ENCODE measurements around the gene LRRC27.
A peak's percentile ranks its signal among the peaks of the same experiment; 100 is the strongest.
"Not testable (repeated sequence)": the region's sequence is repeated elsewhere in the genome, so short reads cannot be mapped to it uniquely, and the experiment has no call there.

LRRC27 gene

DNA sequence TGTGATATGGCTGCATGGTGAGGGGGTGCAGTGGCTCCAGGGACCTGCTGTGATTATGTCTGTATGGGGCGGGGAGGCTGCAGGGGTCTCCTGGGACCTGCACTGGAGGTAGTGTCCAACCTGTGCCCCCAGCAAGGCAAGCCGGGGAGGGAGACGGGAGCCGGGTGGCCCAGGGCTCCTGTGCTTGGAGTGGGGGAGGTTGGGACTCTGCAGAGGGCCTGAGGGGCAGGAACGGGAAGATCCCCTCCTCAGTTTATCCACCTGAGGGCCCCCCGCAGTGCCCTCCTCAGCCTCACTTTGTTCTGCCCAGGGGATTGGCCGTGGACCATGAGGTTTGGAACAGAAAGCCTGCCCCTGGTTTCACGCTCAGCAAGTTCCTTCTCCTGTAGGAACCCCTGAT is 42.2 kb downstream of the LRRC27 start:
- no peak for DNase-seq

DNA sequence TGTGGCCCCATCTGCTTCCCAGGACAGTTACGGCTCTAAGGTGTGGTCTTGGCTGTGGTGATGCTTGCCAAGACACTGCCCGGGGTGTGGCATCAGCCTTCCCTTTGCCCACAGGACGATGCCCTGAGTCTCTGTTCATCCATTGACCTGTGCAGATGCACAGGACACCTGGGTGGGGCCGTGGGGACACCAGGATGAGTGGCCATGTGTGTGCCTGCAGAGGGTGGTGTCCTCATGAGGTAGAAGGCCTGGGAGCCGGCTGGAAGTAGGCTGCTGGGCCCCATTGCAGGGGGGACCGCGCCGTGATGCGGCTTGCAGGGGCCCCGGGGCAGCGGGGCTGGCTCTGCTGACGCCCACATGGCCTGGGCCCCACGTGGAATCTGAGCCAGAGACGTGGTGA is 42.6 kb downstream of the LRRC27 start:
- DNase-seq = no peak

DNA sequence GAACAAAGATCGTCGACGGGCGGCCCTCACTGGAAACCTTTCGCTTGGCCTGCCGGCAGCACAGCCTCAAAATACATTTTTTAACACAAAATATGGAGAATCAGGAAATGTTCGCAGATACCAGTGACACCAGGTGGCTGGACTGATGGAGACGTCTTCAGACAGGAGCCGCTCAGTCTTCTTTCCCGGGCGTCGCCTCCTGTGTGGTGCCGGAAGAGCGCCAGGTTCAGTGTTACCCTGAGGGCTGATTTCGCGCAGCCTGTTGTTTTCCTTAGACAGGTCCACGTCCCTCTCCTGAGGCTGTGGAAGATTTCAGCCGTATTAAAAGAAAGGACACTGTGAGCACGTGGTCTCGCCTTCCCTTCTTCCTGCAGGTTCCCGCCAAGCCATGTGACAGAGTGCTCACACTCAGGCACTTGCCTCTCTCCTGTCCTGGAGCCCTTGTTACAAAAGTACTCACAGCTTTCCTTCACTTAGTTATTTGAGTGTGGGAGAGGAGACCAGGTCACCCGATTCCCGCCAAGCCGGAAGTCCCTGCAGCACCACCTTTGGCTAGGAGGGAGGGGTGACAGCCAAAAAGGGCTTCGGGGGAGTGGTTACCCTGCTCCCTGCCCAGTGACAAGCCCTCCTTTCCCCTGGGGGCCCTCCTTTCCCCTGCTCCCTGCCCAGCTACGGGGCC is 43.3 kb downstream of the LRRC27 start:
- DNase-seq = no peak

GRCh38 chr10:132375795-132376297 is 43.9 kb downstream of the LRRC27 start:
- DNase-seq = no peak

GRCh38 chr10:132376394-132376851 is 44.4 kb downstream of the LRRC27 start:
- no peak for DNase-seq

DNA sequence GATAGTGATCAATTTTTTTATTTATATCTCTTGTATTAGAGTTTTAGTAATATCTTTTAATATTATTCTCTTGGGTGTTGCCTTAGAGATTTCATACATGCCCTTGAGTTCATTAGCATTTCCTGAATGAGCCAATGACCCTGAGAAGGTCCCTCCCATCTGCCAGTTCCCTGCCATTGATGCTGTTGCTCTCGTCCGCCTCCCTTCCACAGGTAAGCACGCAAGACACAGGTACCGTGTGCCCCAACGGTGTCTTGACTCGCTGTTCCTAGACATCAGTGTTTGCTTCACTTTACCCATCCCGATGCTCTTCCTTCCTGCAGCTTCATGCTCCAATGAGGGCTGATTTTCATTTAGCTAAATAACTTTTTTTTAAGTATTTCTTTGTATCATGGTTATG is 45.3 kb downstream of the LRRC27 start:
- DNase-seq = no peak

DNA sequence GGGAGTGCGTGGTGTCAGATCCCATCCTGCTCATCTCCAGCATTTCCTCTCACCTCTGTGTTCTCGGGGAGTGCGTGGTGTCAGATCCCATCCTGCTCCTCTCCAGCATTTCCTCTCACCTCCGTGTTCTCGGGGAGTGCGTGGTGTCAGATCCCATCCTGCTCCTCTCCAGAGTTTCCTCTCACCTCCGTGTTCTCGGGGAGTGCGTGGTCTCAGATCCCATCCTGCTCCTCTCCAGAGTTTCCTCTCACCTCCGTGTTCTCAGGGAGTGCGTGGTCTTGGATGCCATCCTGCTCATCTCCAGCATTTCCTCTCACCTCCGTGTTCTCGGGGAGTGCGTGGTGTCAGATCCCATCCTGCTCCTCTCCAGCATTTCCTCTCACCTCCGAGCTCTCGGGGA is 47.0 kb downstream of the LRRC27 start:
- DNase-seq = not testable (repeated sequence)

GRCh38 chr10:132380986-132381385 is 49.0 kb downstream of the LRRC27 start:
- not testable (repeated sequence) for DNase-seq

- DNase-seq = no peak
These were observed 49.7 kb downstream of the LRRC27 start for GRCh38 chr10:132381741-132382140.

DNA sequence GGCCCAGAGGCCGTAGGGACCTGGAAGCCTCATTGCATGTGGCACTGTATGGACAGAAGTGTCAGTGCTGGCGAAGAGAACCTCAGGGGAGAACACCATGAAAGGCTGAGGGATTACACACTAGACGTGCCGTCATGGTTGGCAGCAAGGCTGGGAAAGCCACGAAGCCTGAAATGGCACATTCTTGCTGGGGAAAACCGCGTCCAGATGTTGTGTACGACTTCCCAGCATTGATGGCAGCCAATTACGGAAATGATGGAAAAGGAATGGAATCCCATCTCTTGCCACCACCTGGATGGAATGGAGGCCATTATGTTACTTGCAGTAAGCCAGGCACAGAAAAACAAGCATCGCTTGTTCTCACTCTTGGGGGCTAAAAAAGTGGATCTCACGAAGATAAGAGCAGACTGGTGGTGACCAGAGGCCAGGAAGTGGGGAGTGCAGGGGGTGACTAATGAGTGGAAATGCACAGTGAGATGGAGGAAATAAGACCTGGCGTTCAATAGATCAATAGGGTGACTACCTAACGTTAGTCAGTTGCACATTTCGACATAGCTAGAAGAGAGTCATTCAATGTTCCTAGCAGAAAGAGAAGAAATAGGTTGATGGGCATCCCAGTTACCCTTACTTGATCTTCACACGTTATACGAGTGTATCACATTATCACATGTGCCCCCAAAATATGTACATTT is 50.4 kb downstream of the LRRC27 start:
- DNase-seq = no peak

DNA sequence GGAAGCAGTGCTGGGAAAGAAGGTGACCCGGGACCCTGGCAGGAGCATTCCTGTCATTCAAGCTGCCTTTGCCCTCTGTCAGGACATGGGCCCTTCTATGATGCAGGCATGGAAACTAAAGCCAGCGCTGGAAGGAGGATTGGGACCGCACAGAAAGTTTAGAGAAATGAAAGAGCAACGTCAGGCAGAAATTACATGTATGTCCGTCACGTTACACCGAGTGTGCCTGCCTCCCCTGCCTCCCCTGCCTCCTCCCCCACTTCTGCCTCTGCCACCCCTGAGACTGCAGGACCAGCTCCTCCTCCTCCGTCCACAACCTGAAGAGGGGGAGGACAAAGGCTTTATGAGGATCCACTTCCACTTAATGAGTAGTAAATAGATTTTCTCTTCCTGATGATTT is 51.1 kb downstream of the LRRC27 start:
- no peak for DNase-seq

DNA sequence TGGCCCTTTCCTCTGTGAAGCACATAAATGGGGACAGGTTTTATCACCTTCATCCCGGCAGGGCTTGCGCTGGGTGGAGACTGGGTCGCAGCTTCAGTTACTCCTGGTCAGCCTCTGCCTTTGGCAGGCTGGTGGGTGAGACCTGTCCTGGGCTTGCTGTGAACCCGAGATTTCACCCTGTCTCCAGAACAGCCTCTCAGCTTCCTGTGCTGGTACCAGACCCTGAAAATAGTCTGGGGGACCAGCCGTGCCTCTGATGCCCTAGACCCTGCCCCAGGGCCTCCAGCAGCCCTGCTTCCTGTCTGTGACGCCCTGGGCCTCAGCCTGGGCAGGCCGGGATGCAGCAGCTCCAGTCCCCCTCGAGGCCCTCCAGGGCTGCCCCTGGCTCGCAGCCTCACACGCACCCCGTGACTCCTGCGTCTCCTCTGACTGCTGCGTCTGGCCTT is 51.8 kb downstream of the LRRC27 start:
- no peak for DNase-seq

DNA sequence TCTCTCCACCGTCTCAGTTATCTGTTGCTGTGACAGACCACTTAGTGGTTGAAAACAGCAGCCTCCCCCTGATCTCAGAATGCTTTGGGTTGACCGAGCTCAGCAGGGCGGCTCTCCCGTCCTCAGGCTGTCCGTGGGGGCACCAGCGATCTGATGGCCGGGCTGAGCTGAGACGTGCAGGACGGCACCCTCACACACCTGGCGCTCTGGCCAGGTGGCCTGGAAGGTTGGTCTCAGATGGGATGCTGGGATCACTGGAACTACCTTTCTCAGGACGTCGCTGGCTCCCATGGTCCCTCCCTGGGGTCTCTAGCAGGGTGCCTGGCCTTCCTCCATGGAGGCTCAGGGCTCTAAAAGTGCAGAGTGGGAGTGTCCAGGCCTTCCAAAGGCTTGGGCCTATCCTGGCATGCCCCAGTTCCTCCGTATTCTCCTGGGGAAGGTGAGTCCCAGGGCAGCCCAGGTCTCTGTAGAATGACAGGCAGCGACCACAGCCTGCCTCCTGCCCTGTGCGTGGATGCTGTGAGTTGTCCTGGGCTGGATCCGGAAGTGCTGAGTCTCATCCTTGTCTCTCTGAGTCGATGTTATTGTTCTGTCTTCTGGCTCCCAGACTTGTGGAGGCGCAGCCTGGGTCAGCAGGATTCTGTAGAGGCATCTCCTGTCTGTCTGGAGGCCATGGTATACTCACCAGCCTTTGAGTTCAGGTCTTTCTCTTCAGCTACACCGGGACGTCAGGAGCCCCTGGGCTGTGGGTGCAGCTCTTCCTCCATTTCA is 52.8 kb downstream of the LRRC27 start:
- DNase-seq = no peak

DNA sequence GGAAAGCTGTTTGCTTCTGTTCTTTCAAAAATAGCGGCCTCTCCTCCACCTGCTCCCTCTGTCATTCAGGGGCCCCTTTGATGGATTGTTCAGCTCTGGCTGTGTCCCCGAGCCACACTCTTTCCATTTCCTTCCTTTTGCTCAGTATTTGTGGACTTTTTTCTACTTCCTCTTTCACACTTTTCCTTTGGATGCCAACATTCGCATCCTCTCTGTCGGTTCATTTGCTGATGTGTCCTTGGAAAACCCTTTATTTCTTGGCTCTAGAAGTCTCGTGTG is 53.3 kb downstream of the LRRC27 start:
- no peak for DNase-seq

GRCh38 chr10:132385721-132386418 is 53.9 kb downstream of the LRRC27 start:
- DNase-seq = no peak

GRCh38 chr10:132386419-132386831 is 54.4 kb downstream of the LRRC27 start:
- DNase-seq = no peak

DNA sequence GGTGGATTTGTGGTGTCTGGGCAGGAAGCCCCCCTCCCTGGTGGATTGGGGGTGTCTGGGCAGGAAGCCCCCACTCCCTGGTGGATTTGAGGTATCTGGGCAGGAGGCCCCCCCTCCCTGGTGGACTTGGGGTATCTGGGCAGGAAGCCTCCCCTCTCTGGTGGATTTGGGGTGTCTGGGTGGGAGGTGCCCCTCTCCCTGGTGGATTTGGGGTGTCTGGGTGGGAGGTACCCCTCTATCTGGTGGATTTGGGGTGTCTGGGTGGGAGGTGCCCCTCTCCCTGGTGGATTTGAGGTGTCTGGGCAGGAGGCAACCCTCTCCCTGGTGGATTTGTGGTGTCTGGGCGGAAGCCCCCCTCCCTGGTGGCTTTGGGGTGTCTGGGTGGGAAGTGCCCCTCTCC is 54.9 kb downstream of the LRRC27 start:
- not testable (repeated sequence) for DNase-seq

DNA sequence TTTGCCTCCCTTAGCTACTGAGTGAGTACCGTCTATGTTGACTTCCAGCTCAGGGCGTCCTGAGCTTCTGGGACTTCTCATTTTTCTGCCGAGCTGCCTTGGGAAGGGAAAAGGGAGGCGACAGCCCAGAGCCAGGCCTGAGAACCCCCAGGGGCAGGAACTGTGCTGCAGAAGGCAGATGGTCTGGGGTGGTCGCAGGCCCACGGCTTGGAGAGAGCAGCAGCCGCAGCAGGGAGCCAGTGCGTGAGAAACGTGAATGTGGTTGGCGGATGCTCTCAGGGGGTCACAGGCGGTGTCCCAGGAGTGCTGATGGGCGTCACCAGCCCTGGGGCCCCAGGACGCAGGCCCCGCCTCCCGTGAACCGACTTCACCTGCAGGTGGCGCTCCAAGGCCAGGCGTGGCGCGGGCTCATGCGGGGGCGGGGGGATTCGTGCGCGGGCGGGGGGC is 55.8 kb downstream of the LRRC27 start:
- peak; percentile 69 for DNase-seq

DNA sequence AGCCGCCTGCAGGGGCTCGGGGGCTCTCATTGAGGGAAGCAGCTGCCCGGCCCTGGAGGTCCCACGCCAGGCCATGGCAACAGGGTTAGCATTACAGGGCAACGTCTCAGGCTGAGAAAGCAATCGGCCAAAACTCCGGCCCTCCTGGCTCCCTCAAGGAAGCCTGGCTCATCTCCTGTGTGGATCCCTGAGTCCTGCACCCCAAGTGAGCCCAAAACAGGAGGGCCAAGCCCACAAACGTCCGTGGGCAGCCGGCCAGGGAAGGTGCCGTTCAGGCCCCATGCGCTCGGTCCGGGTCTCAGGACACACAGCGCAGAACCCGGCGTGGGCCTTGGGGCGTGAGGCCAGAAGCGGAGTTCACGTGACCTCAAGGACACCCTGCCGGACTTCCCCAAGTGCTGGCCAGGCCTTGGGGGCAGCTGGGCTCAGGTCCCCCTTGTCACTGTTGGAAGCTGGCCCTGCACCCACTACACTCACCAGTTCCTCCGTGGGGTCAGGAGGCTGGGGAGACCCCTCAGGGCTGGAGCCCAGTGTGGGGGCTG is 57.0 kb downstream of the LRRC27 start:
- DNase-seq = no peak

DNA sequence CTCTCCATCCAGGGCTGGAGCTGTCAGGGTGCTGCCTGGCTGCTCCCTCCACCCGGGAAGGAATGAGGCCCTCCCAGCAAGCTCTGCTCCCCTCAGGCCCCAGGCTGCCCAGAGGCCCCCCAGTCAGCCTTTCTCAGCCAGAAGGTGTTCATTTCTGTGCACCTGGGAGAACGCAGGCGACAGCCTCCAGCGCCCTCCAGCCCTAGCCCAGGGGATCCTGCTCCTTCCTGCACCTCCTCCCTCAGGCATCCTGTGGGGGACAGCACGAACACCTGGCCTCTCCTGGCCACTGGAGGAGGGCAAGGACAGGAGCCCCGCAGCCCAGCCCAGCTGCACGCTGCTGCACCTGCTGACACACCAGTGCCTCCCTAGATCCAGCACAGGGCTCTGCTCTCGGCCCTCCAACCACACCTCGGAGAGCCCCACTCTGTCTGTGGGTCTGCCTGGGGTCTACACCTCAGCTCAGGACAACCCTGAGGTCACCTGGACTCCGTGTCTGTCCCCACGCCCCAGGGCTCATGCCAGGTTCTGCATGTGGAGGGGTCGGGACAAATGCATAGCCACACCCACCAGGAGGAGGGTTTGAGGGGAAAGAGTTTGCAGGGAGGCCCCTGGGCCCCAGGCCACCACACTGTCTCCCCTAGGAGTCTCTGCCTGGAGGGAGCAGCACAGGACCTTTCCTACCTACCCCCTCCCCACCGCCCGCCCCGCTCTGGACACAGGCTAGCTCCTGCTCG is 57.6 kb downstream of the LRRC27 start:
- no peak for DNase-seq

DNA sequence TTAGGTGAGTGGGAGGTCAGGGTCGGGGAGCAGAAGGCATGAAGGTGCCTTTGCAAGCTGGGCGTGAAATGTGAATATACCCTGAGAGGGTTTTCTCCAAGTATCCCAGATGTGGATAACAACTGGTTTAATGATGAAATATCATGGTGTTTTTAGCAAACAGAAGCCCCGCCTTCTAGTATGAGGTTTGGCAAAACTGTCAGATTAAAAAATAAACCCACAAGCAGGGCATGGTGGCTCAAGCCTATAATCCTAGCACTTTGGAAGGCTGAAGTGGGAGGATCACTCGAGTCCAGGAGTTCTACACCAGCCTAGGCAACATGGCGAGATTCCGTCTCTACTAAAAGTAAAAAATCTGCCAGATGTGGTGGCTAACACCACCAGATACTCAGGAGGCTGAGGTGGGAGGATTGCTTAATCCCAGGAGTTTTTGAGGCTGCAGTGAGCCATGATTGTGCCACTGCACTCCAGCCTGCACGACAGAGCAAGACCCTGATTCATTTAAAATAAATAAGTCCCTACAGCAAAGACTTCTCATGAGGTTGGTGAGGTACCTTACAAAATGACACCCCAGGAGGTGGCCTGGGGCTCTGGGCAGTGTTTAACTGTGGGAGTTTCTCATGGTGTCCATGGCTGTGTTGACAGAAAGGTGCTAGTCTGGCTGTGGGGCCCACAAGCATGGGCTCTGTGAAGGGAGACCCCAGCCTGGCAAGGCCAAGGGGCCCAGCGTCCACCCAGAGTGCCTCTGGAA is 58.4 kb downstream of the LRRC27 start:
- no peak for DNase-seq
